Measurements from ENCODE around the gene SORCS3. TPM values are rescaled to one million over a fixed set of nuclear protein-coding genes. Genes with fewer than 3 reads are reported as not detected.

The SORCS3 gene
- total and polyA plus RNA-seq, 2 donors (not counting 1 experiment from before 2014, with no cell fraction given), result not detected

- Mint-ChIP-seq H3K9me3 (ENCODE audit: insufficient read depth) (no peaks in the 10 kb centered on the region), H3K4me3 (no peak overlapping the region), H3K4me1 (no peaks in the 10 kb centered on the region), H3K27ac (no peak overlapping the region), H3K27me3 (no peaks in the 10 kb centered on the region)
- Histone ChIP-seq H3K79me2 (ENCODE audit: control insufficient read depth, insufficient read depth, low read length) (no peaks in the 10 kb centered on the region), H3K9ac (ENCODE audit: low read length) (no peak overlapping the region), H3K4me3 (ENCODE audit: control extremely low read depth in 1 of 5, extremely low read depth in 1 of 5, insufficient read depth in 1 of 5, low read depth in 2 of 5, low read length in 4 of 5) (no peak overlapping the region), H3K4me2 (replicated peaks; ENCODE audit: low read depth, low read length, poor library complexity, severe bottlenecking) (no peak overlapping the region), H3K36me3 (replicated peaks in 1 of 2; ENCODE audit: control extremely low read depth in 1 of 2, control insufficient read depth in 1 of 2, extremely low read depth in 1 of 2, insufficient read depth in 2 of 2, low read length in 1 of 2) (no peaks in the 10 kb centered on the region), H3K4me1 (ENCODE audit: control insufficient read depth in 2 of 2, insufficient read depth in 2 of 2, low read length in 2 of 2) (no peaks in the 10 kb centered on the region), H2AFZ (ENCODE audit: insufficient read depth, low read depth, low read length, poor library complexity, severe bottlenecking) (no peak overlapping the region), H3K9me3 (ENCODE audit: control extremely low read depth in 1 of 3, control insufficient read depth in 2 of 3, insufficient read depth in 1 of 3, low read length in 2 of 3) (no peaks in the 10 kb centered on the region), H4K20me1 (ENCODE audit: control insufficient read depth, insufficient read depth, low read length, poor library complexity, severe bottlenecking) (no peaks in the 10 kb centered on the region), H3K27ac (ENCODE audit: low read length in 2 of 2) (no peak overlapping the region), H3K27me3 (replicated peaks in 1 of 4; ENCODE audit: control extremely low read depth in 1 of 4, control insufficient read depth in 3 of 4, insufficient read depth in 4 of 4, low read length in 3 of 4) (no peaks in the 10 kb centered on the region)
- no peak for DNase-seq
- intact Hi-C loops (cut with micrococcal nuclease), result no loop called here
- TF ChIP-seq EZH2 (IDR thresholded peaks at IDR 0.05; ENCODE audit: borderline replicate concordance, insufficient read depth, low read depth, low read length, poor library complexity, severe bottlenecking) (no peak), CTCF (IDR thresholded peaks at IDR 0.05) (no peak)
- 87% methylated on average over 5 of the region's 5 CpGs for WGBS (ENCODE audit: insufficient coverage)
- ATAC-seq (ENCODE audit: low read depth), result no peak
- POLR2A ChIA-PET, result no interaction called here
- CTCF ChIA-PET, result interaction anchor here (0.6 kb wide), 1 partner anchor 66 kb away, joined by 3 read pairs; no protein-coding TSS in a partner anchor
Observed at GRCh38 chr10:104850023-104850422, 208.9 kb downstream of the SORCS3 start.

- Histone ChIP-seq H3K27ac (ENCODE audit: low read length in 2 of 2) (no peak overlapping the region), H3K4me2 (replicated peaks; ENCODE audit: low read depth, low read length, poor library complexity, severe bottlenecking) (no peak overlapping the region), H2AFZ (ENCODE audit: insufficient read depth, low read depth, low read length, poor library complexity, severe bottlenecking) (no peak overlapping the region), H3K36me3 (replicated peaks in 1 of 2; ENCODE audit: control extremely low read depth in 1 of 2, control insufficient read depth in 1 of 2, extremely low read depth in 1 of 2, insufficient read depth in 2 of 2, low read length in 1 of 2) (no peaks in the 10 kb centered on the region), H3K4me3 (ENCODE audit: control extremely low read depth in 1 of 5, extremely low read depth in 1 of 5, insufficient read depth in 1 of 5, low read depth in 2 of 5, low read length in 4 of 5) (no peak overlapping the region), H4K20me1 (ENCODE audit: control insufficient read depth, insufficient read depth, low read length, poor library complexity, severe bottlenecking) (no peaks in the 10 kb centered on the region), H3K9ac (ENCODE audit: low read length) (no peak overlapping the region), H3K9me3 (ENCODE audit: control extremely low read depth in 1 of 3, control insufficient read depth in 2 of 3, insufficient read depth in 1 of 3, low read length in 2 of 3) (no peaks in the 10 kb centered on the region), H3K79me2 (ENCODE audit: control insufficient read depth, insufficient read depth, low read length) (no peaks in the 10 kb centered on the region), H3K27me3 (replicated peaks in 1 of 4; ENCODE audit: control extremely low read depth in 1 of 4, control insufficient read depth in 3 of 4, insufficient read depth in 4 of 4, low read length in 3 of 4) (no peaks in the 10 kb centered on the region), H3K4me1 (ENCODE audit: control insufficient read depth in 2 of 2, insufficient read depth in 2 of 2, low read length in 2 of 2) (no peaks in the 10 kb centered on the region)
- ATAC-seq (ENCODE audit: low read depth), result no peak
- Mint-ChIP-seq H3K27me3 (no peaks in the 10 kb centered on the region), H3K4me1 (no peaks in the 10 kb centered on the region), H3K9me3 (ENCODE audit: insufficient read depth) (no peaks in the 10 kb centered on the region), H3K27ac (no peak overlapping the region), H3K4me3 (no peak overlapping the region)
- no peak for TF ChIP-seq EZH2 (IDR thresholded peaks at IDR 0.05; ENCODE audit: borderline replicate concordance, insufficient read depth, low read depth, low read length, poor library complexity, severe bottlenecking)
- no peak for TF ChIP-seq CTCF (IDR thresholded peaks at IDR 0.05)
- ChIA-PET POLR2A (no interaction called here), CTCF (no interaction called here)
- 81% methylated on average over 3 of the region's 6 CpGs for WGBS (ENCODE audit: insufficient coverage)
- DNase-seq, result no peak
- intact Hi-C loops (cut with micrococcal nuclease), result no loop called here
Observed at GRCh38 chr10:104867966-104868598, 227.0 kb downstream of the SORCS3 start.

Data from B cell (primary cell).